Parathyroid adenoma (tissue), 2 donors: ENCODE results near the gene ROBO1.
"Not testable (repeated sequence)": the region's sequence is repeated elsewhere in the genome, so short reads cannot be mapped to it uniquely, and the experiment has no call there.

Source experiments
- H2AFZ ChIP-seq: fragments of 300-600 bp; sonication (generic); one replicate; pipeline ENCODE4 v1.7.0; 2017; ENCODE audit warnings: antibody characterized with exemption, mild to moderate bottlenecking
- H3K27ac ChIP-seq: fragments of 300-600 bp; sonication (generic); one replicate; pipeline ENCODE4 v1.7.0; 2017
- H3K27me3 ChIP-seq: fragments of 300-600 bp; sonication (generic); one replicate; pipeline ENCODE4 v1.7.0; 2017; ENCODE audit warnings: low read length; ENCODE audit not compliant: control insufficient read depth, insufficient read depth
- H3K36me3 ChIP-seq: fragments of 300-600 bp; sonication (generic); one replicate; pipeline ENCODE4 v1.7.0; 2017; ENCODE audit warnings: low read length; ENCODE audit not compliant: control insufficient read depth, insufficient read depth
- H3K4me1 ChIP-seq: fragments of 300-600 bp; sonication (generic); one replicate; pipeline ENCODE4 v1.7.0; 2017; ENCODE audit warnings: control low read depth
- H3K4me2 ChIP-seq: fragments of 300-600 bp; sonication (generic); one replicate; pipeline ENCODE4 v1.7.0; 2017; ENCODE audit warnings: low read length
- H3K4me3 ChIP-seq: fragments of 300-600 bp; sonication (generic); one replicate; pipeline ENCODE4 v1.7.0; 2017; ENCODE audit warnings: low read depth, low read length
- H3K79me2 ChIP-seq: fragments of 300-600 bp; sonication (generic); one replicate; pipeline ENCODE4 v1.7.0; 2017; ENCODE audit warnings: control low read depth
- H3K9ac ChIP-seq: fragments of 300-600 bp; sonication (generic); one replicate; pipeline ENCODE4 v1.7.0; 2017; ENCODE audit warnings: mild to moderate bottlenecking
- H3K9me3 ChIP-seq: fragments of 300-600 bp; sonication (generic); one replicate; pipeline ENCODE4 v1.7.0; 2017; ENCODE audit warnings: low read length; ENCODE audit not compliant: control insufficient read depth
- TF ChIP-seq, protein P1 (sequence below): fragments of 300-600 bp; sonication (generic); IDR thresholded peaks from one replicate; pipeline ENCODE4 v1.7.0; 2017; ENCODE audit warnings: antibody characterized with exemption, mild to moderate bottlenecking
- donor health status: primary hyperparathyroidism.

ROBO1 gene

DNA sequence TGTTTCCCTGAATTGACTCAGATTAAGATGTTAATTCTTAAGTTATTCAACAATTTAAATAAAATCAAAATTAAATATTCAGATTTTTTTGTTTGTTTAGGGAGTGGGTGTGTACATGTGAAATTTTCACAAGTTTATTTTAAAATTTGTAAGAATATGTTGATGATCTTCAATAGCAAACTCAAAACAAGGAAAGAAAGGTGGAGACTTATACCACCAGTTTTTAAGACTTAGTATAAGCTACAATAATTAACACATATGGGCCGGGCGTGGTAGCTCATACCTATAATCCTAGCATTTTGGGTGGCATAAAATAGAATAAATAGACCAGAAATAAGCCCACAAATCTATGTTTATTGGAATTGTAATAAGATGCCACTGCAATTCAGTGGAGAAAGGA lies 1084.5 kb downstream of the ROBO1 start:
- H2AFZ ChIP-seq = no peak overlapping the region
- H3K79me2 ChIP-seq = no peaks in the 10 kb centered on the region
- no peaks in the 10 kb centered on the region for H3K27me3 ChIP-seq
- no peaks in the 10 kb centered on the region for H3K36me3 ChIP-seq
- H3K9me3 ChIP-seq = no peaks in the 10 kb centered on the region
- H3K4me2 ChIP-seq = no peak overlapping the region
- H3K9ac ChIP-seq = no peak overlapping the region
- TF ChIP-seq, protein P1, sequence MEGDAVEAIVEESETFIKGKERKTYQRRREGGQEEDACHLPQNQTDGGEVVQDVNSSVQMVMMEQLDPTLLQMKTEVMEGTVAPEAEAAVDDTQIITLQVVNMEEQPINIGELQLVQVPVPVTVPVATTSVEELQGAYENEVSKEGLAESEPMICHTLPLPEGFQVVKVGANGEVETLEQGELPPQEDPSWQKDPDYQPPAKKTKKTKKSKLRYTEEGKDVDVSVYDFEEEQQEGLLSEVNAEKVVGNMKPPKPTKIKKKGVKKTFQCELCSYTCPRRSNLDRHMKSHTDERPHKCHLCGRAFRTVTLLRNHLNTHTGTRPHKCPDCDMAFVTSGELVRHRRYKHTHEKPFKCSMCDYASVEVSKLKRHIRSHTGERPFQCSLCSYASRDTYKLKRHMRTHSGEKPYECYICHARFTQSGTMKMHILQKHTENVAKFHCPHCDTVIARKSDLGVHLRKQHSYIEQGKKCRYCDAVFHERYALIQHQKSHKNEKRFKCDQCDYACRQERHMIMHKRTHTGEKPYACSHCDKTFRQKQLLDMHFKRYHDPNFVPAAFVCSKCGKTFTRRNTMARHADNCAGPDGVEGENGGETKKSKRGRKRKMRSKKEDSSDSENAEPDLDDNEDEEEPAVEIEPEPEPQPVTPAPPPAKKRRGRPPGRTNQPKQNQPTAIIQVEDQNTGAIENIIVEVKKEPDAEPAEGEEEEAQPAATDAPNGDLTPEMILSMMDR = no peak
- H3K27ac ChIP-seq = no peak overlapping the region
- no peak overlapping the region for H3K4me3 ChIP-seq
- no peaks in the 10 kb centered on the region for H3K4me1 ChIP-seq

DNA sequence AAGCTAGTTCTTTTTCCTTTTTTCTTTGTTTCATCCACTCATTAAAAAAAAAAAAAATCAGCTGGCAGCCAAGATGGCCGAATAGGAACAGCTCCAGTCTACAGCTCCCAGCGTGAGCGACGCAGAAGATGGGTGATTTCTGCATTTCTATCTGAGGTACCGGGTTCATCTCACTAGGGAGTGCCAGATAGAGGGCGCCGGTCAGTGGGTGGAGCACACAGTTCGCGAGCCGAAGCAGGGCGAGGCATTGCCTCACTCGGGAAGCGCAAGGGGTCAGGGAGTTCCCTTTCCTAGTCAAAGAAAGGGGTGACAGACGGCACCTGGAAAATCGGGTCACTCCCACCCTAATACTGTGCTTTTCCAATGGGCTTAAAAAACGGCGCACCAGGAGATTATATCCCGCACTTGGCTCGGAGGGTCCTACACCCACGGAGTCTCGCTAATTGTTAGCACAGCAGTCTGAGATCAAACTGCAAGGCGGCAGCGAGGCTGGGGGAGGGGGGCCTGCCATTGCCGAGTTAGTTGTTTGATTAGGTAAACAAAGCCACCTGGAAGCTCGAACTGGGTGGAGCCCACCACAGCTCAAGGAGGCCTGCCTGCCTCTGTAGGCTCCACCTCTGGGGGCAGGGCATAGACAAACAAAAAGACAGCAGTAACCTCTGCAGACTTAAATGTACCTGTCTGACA lies 1092.5 kb downstream of the ROBO1 start:
- H3K4me3 ChIP-seq, H2AFZ ChIP-seq, H3K27ac ChIP-seq, H3K9me3 ChIP-seq, H3K4me1 ChIP-seq, H3K4me2 ChIP-seq, H3K79me2 ChIP-seq, H3K36me3 ChIP-seq, H3K27me3 ChIP-seq, H3K9ac ChIP-seq: not testable (repeated sequence)

DNA sequence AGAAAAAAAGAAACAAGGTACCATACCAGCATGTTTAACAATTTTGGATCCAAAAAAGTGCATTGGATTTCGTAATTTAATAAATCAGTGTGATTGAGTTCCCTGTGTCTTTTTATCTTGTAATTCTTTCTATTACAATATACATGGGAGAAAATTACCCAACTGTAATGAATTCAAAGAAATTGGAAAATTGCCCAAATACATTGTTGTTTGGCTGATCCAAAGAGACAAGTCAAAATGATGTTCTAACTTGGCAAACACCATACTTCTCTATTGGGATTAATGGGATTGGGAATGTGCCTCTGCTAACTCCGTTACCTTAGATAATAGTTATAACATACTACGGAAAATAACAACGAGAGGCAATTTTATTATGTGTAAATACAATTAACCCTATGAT lies 1097.1 kb downstream of the ROBO1 start:
- no peak overlapping the region for H3K4me2 ChIP-seq
- TF ChIP-seq, protein P1 = no peak
- no peak overlapping the region for H3K27ac ChIP-seq
- no peak overlapping the region for H2AFZ ChIP-seq
- no peaks in the 10 kb centered on the region for H3K36me3 ChIP-seq
- no peak overlapping the region for H3K4me3 ChIP-seq
- no peak overlapping the region for H3K9ac ChIP-seq
- no peaks in the 10 kb centered on the region for H3K27me3 ChIP-seq
- no peaks in the 10 kb centered on the region for H3K79me2 ChIP-seq
- no peaks in the 10 kb centered on the region for H3K4me1 ChIP-seq
- no peaks in the 10 kb centered on the region for H3K9me3 ChIP-seq

DNA sequence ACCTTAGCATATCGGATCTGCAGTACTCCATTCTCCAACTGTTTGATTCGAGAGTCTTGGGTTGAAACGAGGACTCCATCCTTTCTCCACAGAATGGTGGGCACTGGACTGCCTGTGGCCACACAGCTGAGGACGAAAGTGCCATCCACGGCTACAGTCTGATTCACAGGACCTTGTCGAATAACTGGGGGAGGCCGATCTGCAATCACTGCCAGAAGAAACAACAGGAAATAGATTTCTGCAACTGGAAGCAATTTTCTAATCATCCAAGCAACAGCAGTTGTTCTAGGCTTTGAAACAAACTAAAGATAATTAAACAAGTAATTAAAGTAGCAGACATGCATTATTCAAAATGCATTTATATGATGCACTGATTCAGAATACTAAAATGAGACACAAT lies 1097.7 kb downstream of the ROBO1 start:
- H3K9me3 ChIP-seq = no peaks in the 10 kb centered on the region
- H2AFZ ChIP-seq = no peak overlapping the region
- TF ChIP-seq, protein P1 = no peak
- H3K4me3 ChIP-seq = no peak overlapping the region
- H3K9ac ChIP-seq = no peak overlapping the region
- no peak overlapping the region for H3K4me2 ChIP-seq
- no peaks in the 10 kb centered on the region for H3K36me3 ChIP-seq
- no peak overlapping the region for H3K27ac ChIP-seq
- H3K4me1 ChIP-seq = no peaks in the 10 kb centered on the region
- H3K79me2 ChIP-seq = no peaks in the 10 kb centered on the region
- no peaks in the 10 kb centered on the region for H3K27me3 ChIP-seq

DNA sequence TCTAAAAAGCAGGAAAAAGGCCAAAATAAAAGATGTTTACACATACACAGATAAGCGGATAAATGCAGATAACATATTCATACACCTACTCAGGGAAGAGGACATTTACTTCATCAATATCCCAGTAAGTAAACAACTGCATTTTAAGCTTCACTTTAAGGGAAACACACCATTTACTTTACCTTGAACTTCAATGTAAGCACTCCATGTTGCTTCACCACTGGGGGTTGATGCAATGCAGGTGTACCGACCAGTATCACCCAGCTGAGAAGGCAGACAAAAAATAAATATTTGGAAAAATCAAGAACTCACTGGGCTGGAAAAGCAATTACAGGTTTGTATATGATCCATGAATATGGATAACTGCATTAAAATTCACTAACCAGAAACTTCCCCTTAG lies 1099.5 kb downstream of the ROBO1 start:
- Histone ChIP-seq H3K9me3 (no peaks in the 10 kb centered on the region), H2AFZ (no peak overlapping the region), H3K4me2 (no peak overlapping the region), H3K4me3 (no peak overlapping the region), H3K4me1 (no peaks in the 10 kb centered on the region), H3K36me3 (no peaks in the 10 kb centered on the region), H3K79me2 (no peaks in the 10 kb centered on the region), H3K27ac (no peak overlapping the region), H3K27me3 (no peaks in the 10 kb centered on the region), H3K9ac (no peak overlapping the region)
- TF ChIP-seq, protein P1 = no peak
